DMS 273 (cell line): ENCODE measurements around the gene SEMA6A.
A peak's percentile ranks its signal among the peaks of the same experiment; 100 is the strongest.
"Not testable (repeated sequence)": the region's sequence is repeated elsewhere in the genome, so short reads cannot be mapped to it uniquely, and the experiment has no call there.

Source experiments
- DNase-seq: peaks from one replicate; lab custom pipeline; 2025; ENCODE audit not compliant: unreplicated experiment; lab: John Stamatoyannopoulos, UW

Gene SEMA6A

GRCh38 chr5:116524966-116525365 is 49.7 kb downstream of the SEMA6A start:
- peak; percentile 28 for DNase-seq

- no peak for DNase-seq
Measured at GRCh38 chr5:116524051-116524904, 50.3 kb downstream of the SEMA6A start.

GRCh38 chr5:116523182-116523581 is 51.4 kb downstream of the SEMA6A start:
- DNase-seq = not testable (repeated sequence)

GRCh38 chr5:116522356-116523136 is 52.1 kb downstream of the SEMA6A start:
- DNase-seq = no peak

- peak; percentile 88 for DNase-seq
Measured at GRCh38 chr5:116521173-116521872, 53.3 kb downstream of the SEMA6A start.

GRCh38 chr5:116520771-116521170 is 53.9 kb downstream of the SEMA6A start:
- DNase-seq = peak; percentile 88

- DNase-seq = peak; percentile 20
Measured at GRCh38 chr5:116518423-116518822, 56.2 kb downstream of the SEMA6A start.

GRCh38 chr5:116517488-116517887 is 57.1 kb downstream of the SEMA6A start:
- DNase-seq = no peak

- no peak for DNase-seq
Measured at GRCh38 chr5:116516021-116516420, 58.6 kb downstream of the SEMA6A start.

GRCh38 chr5:116514421-116514970 is 60.1 kb downstream of the SEMA6A start:
- peak; percentile 70 for DNase-seq

GRCh38 chr5:116510517-116510916 is 64.1 kb downstream of the SEMA6A start:
- no peak for DNase-seq

GRCh38 chr5:116509483-116510244 is 65.0 kb downstream of the SEMA6A start:
- DNase-seq = no peak

- no peak for DNase-seq
Measured at GRCh38 chr5:116508835-116509234, 65.8 kb downstream of the SEMA6A start.

- no peak for DNase-seq
Measured at GRCh38 chr5:116507941-116508655, 66.5 kb downstream of the SEMA6A start.

- no peak for DNase-seq
Measured at GRCh38 chr5:116507051-116507537, 67.5 kb downstream of the SEMA6A start.

- peak; percentile 47 for DNase-seq
Measured at GRCh38 chr5:116506488-116506887, 68.1 kb downstream of the SEMA6A start.

- DNase-seq = no peak
Measured at GRCh38 chr5:116504593-116505166, 69.9 kb downstream of the SEMA6A start.

- DNase-seq = peak; percentile 28
Measured at GRCh38 chr5:116502616-116503015, 72.0 kb downstream of the SEMA6A start.

GRCh38 chr5:116502138-116502537 is 72.5 kb downstream of the SEMA6A start:
- DNase-seq = no peak
